AG04449 (cell line): ENCODE results near the gene BASP1.
"Not testable (repeated sequence)": the region's sequence is repeated elsewhere in the genome, so short reads cannot be mapped to it uniquely, and the experiment has no call there.

Experiments
- CTCF ChIA-PET: fragments of 350-600 bp; formaldehyde crosslinking; extraction: SDS; loops from one replicate; lab custom pipeline; 2021; ENCODE audit warnings: antibody characterized with exemption; lab: Yijun Ruan, JAX
- POLR2A ChIA-PET: fragments of 400-600, 350-600 bp; formaldehyde crosslinking; extraction: SDS; loops from one replicate; lab custom pipeline; 2020; ENCODE audit warnings: antibody characterized with exemption, inconsistent platforms; lab: Yijun Ruan, JAX
- DNase-seq: peaks from one replicate; pipeline ENCODE4 v3.0.0-alpha.2; 2010; ENCODE audit warnings: low read depth, low spot score
- H3K4me3 ChIP-seq: 2 replicates; pipeline ENCODE4 v1.5.1; 2011; ENCODE audit warnings: low read depth, mild to moderate bottlenecking, control low read depth, low read length
- TF ChIP-seq, protein P1 (sequence below): IDR thresholded peaks from one replicate; pipeline ENCODE4 v1.5.1; 2011; ENCODE audit warnings: mild to moderate bottlenecking, moderate library complexity, low read length, control low read depth, inconsistent platforms; ENCODE audit not compliant: insufficient read depth; ENCODE audit errors: missing control alignments

The BASP1 gene

DNA sequence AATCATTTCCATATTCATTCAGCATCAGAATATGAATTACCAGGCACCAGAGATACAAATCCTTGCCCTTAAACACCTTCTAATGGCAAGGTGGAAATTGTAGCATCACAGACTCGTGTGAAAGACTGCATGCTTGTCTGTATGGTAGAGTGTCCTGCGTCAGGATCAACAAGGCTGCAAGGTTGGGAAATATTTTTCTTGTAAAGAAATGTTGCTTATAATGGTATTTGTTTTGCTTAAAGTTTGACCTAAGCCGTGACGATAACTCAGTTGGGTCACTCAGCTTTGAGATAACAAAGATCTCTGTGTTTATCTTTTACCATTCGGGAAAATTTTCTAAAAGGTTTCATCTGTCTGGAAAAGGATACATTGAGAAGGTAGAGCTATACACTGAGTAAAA, 87.6 kb downstream of the BASP1 start:
- ChIA-PET CTCF (no interaction called here), POLR2A (no interaction called here)
- no peak for DNase-seq

DNA sequence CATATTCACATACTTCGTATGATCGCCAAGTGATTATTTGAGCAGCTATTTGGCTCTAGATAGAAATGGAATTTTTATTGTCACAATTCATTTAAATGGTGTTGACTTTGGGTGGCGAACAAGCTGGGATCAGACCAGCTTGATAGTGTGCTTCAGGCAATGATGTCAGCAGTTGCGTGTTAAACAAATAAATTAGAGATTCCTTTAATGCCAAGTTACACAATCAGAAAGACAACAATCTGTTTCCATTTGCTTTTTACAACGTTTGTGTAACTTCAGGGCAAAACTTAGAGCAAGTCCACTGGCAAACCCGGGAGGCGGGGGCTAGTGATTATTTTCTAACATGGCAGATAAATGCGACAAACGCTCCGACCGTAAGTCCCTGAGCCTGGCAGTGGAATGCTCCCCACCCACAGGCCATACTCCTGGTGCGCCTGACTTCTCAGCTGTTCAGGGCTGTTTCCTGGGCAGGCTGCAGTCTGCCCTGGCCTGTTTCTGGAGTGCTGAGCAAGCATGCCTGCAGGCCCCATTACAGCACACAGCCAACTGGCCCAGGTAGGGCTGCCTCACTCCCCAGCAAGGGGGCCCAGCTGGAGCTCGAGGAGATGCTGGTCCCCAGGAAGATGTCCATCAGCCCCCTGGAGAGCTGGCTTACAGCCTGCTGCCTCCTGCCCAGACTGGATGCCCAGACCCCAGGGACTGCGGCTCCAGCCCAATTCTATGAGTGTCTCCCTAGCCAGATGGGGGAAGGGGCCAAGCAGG, 88.7 kb downstream of the BASP1 start:
- no peak overlapping the region for H3K4me3 ChIP-seq
- POLR2A ChIA-PET: interaction anchor here (0.9 kb wide), 1 partner anchor 67 kb away, joined by 3 read pairs; no protein-coding TSS in a partner anchor
- DNase-seq: peak; percentile 95
- TF ChIP-seq, protein P1, sequence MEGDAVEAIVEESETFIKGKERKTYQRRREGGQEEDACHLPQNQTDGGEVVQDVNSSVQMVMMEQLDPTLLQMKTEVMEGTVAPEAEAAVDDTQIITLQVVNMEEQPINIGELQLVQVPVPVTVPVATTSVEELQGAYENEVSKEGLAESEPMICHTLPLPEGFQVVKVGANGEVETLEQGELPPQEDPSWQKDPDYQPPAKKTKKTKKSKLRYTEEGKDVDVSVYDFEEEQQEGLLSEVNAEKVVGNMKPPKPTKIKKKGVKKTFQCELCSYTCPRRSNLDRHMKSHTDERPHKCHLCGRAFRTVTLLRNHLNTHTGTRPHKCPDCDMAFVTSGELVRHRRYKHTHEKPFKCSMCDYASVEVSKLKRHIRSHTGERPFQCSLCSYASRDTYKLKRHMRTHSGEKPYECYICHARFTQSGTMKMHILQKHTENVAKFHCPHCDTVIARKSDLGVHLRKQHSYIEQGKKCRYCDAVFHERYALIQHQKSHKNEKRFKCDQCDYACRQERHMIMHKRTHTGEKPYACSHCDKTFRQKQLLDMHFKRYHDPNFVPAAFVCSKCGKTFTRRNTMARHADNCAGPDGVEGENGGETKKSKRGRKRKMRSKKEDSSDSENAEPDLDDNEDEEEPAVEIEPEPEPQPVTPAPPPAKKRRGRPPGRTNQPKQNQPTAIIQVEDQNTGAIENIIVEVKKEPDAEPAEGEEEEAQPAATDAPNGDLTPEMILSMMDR: no peak
- CTCF ChIA-PET: interaction anchor here (1.5 kb wide), 1 partner anchor 10 kb away, joined by 3 read pairs; no protein-coding TSS in a partner anchor

More for the DNA sequence above, 87.6 kb downstream of the BASP1 start:
- TF ChIP-seq, protein P1: no peak
- H3K4me3 ChIP-seq: no peak overlapping the region

DNA sequence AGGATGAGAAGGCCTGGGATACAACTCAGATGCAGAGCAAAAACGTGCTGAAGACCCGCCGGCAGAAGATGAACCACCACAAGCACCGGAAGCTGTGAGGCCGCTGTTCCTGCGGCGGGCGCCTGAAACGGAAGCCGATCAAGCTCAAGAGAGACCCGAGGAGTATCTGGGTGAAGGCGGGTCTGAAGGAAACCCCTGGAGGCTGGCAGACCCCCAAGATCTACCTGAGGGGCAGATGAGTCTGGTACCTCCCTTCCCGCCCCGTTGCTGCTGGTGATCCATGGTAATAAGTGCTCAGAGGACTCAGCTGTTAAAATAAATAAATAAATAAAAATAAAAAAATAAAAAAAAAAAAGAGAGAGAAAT, 89.3 kb downstream of the BASP1 start:
- no peak overlapping the region for H3K4me3 ChIP-seq
- TF ChIP-seq, protein P1: no peak
- ChIA-PET CTCF (interaction anchor here (1.3 to 1.5 kb wide), 2 partner anchors 9 to 10 kb away, joined by 3 to 4 read pairs; no protein-coding TSS in a partner anchor), POLR2A (no interaction called here)
- no peak for DNase-seq

DNA sequence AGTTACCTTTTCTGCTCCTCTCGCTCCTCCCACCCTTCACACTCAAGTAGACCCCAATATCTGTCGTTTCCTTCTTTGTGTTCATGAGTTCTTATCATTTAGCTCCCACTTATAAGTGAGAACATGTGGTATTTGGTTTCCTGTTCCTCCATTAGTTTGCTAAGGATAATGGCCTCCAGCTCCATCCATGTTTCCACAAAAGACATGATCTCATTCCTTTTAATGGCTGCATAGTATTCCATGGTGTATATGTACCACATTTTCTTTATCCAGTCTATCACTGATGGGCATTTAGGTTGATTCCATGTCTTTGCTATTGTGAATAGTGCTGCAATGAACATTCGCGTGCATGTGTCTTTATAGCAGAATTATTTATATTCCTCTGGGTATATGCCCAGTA, 90.0 kb downstream of the BASP1 start:
- POLR2A ChIA-PET, H3K4me3 ChIP-seq, DNase-seq: not testable (repeated sequence)
- CTCF ChIA-PET: interaction anchor here (1.3 to 1.5 kb wide), 2 partner anchors 8 to 9 kb away, joined by 3 to 4 read pairs; no protein-coding TSS in a partner anchor

DNA sequence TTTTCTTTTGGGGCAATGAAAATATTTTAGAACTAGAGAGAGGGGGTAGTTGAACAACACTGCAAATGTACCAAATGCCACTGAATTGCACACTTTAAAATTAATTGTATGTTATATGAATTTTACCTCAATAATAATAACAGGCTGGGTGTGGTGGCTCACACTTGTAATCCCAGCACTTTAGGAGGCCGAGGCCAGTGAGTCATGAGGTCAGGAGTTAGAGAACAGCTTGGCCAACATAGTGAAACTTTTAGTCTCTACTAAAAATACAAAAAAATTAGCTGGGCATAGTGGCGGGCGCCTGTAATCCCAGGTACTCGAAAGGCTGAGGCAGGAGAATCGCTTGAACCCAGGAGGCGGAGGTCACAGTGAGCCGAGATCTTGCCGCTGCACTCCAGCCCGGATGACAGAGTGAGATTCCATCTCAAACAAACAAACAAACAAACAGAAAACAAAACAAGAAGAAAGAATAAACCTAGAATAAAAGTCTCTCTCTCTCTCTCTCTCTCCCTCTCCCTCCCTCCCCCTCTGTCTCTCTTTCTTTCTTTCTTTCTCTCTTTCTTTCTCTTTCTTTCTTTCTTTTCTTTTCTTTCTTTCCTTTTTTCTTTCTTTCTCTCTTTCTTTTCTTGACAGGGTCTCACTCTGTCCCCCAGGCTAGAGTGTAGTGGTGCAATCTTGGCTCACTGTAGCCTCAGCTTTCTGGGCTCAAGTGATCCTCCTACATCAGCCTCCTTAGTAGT, 91.1 kb downstream of the BASP1 start:
- H3K4me3 ChIP-seq: no peak overlapping the region
- DNase-seq: no peak
- ChIA-PET CTCF (no interaction called here), POLR2A (no interaction called here)
- TF ChIP-seq, protein P1: no peak

DNA sequence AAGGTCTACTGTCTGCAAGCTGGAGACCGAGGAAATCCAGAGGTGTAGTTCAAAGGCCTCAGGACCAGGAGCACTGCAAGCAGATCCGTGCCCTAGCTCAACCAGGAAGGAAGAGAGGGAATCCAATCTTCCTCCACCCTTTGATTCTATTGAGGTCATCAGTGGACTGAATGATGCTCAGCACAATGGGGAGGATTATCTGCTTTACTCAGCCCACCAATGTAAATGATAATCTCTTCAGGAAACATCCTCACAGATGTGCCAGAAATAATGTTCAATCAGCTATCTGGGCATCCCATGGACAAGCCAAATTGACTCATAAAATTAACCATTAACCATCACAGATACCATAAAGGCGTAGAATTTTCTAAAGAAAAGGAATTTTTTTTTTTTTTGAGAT, 92.0 kb downstream of the BASP1 start:
- TF ChIP-seq, protein P1: no peak
- DNase-seq: no peak
- no peak overlapping the region for H3K4me3 ChIP-seq
- CTCF ChIA-PET: no interaction called here
- POLR2A ChIA-PET: no interaction called here

DNA sequence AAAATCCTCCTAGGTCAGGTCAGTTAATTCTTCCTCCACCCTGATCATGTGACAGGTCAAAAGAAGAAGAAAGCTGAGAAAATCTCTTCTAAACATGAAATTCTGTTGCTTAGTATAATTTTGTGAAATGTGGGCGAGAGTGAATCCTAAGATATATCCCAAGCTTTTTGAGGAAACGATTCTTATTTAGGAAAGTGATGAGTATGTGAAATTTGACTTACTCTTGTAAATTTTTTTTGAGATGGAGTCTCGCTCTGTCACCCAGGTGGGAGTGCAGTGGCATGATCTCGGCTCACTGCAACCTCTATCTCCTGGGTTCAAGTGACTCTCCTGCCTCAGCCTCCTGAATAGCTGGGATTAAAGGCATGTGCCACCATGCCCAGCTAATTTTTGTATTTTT, 93.1 kb downstream of the BASP1 start:
- POLR2A ChIA-PET, DNase-seq, CTCF ChIA-PET, H3K4me3 ChIP-seq: not testable (repeated sequence)

DNA sequence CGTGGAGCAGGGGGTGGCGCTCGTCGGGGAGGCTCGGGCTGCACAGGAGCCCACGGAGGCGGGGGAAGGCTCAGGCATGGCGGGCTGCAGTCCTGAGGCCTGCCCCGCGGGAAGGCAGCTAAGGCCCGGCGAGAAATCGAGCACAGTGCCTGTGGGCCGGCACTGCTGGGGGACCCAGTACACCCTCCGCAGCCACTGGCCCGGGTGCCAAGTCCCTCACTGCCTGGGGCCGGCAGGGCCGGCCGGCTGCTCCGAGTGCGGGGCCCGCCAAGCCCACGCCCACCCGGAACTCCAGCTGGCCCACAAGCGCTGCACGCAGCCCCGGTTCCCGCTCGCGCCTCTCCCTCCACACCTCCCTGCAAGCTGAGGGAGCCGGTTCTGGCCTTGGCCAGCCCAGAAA, 94.4 kb downstream of the BASP1 start:
- POLR2A ChIA-PET, DNase-seq, CTCF ChIA-PET, H3K4me3 ChIP-seq: not testable (repeated sequence)
